Measurements from ENCODE around the gene ANKRD13C.
"Not testable (repeated sequence)": the region's sequence is repeated elsewhere in the genome, so short reads cannot be mapped to it uniquely, and the experiment has no call there.

Gene ANKRD13C

GRCh38 chr1:70358921-70359564 is 4.5 kb upstream of the ANKRD13C start:
- peak; percentile 54 for DNase-seq (ENCODE audit: low spot score)

GRCh38 chr1:70355920-70356319 is 1.4 kb upstream of the ANKRD13C start:
- DNase-seq (ENCODE audit: low spot score) = no peak

GRCh38 chr1:70355111-70355407 is 537 bp upstream of the ANKRD13C start:
- no peak for DNase-seq (ENCODE audit: low spot score)

GRCh38 chr1:70353601-70354331 is 756 bp downstream of the ANKRD13C start:
- peak; percentile 86 for DNase-seq (ENCODE audit: low spot score)

GRCh38 chr1:70353044-70353443 is 1.5 kb downstream of the ANKRD13C start:
- no peak for DNase-seq (ENCODE audit: low spot score)

GRCh38 chr1:70349799-70350198 is 4.7 kb downstream of the ANKRD13C start:
- DNase-seq (ENCODE audit: low spot score) = not testable (repeated sequence)

DNA sequence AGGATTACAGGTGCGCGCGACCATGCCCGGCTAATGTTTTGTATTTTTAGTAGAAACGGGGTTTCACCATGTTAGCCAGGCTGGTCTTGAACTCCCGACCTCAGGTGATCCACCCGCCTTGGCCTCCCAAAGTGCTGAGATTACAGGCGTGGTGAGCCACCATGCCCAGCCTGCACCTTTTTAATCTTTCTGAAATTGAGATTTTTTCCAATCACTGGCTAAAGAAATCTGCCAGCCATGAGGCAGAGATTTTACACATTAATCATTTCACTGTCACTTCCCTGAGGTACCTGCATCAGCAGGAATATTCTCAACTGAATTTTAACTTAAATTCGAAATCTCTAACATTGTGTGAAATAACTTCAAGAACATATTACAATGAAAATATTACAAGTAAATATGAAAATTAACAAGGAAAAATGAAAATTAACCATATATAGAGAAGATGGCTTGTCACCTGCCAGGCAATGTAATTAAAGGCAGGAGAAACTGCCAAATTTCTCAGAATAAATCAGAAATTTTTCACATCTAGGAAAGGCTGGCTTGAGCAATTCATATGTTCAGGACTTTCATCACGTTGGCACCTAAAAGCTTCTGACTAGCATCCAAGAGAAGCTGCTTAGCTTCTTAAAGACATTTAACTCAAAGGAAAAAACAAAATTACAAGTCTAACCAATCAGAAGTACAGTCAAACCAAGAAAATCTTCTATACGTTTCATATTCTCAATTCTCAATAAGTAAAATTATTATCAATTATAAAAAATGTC is 5.9 kb downstream of the ANKRD13C start:
- DNase-seq (ENCODE audit: low spot score) = no peak

- DNase-seq (ENCODE audit: low spot score) = not testable (repeated sequence)
These were observed 14.9 kb downstream of the ANKRD13C start for GRCh38 chr1:70339644-70340043.

GRCh38 chr1:70336050-70336449 is 18.5 kb downstream of the ANKRD13C start:
- no peak for DNase-seq (ENCODE audit: low spot score)

DNA sequence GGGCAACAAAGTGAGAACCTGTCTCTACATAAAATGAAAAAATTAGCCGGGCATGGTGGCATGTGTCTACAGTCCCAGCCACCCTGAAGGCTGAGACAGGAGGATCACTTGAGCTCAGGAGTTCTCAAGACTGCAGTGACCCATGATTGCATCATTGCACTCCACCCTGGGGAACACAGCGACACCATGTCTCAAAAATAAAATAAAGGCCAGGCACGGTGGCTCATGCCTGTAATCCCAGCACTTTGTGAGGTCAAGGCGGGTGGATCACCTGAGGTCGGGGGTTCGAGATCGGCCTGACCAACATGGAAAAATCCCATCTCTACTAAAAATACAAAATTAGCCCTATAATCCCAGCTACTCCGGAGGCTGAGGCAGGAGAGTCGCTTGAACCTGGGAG is 20.1 kb downstream of the ANKRD13C start:
- no peak for DNase-seq (ENCODE audit: low spot score)

GRCh38 chr1:70333245-70333644 is 21.3 kb downstream of the ANKRD13C start:
- DNase-seq (ENCODE audit: low spot score) = no peak

GRCh38 chr1:70331962-70332361 is 22.6 kb downstream of the ANKRD13C start:
- no peak for DNase-seq (ENCODE audit: low spot score)

- DNase-seq (ENCODE audit: low spot score) = no peak
These were observed 27.0 kb downstream of the ANKRD13C start for GRCh38 chr1:70327306-70328076.

GRCh38 chr1:70324683-70325082 is 29.8 kb downstream of the ANKRD13C start:
- DNase-seq (ENCODE audit: low spot score) = no peak

GRCh38 chr1:70319750-70320149 is 34.8 kb downstream of the ANKRD13C start:
- no peak for DNase-seq (ENCODE audit: low spot score)

GRCh38 chr1:70318191-70318590 is 36.3 kb downstream of the ANKRD13C start:
- no peak for DNase-seq (ENCODE audit: low spot score)

- DNase-seq (ENCODE audit: low spot score) = no peak
These were observed 37.4 kb downstream of the ANKRD13C start for GRCh38 chr1:70317087-70317486.

GRCh38 chr1:70315782-70316181 is 38.7 kb downstream of the ANKRD13C start:
- DNase-seq (ENCODE audit: low spot score) = no peak

DNA sequence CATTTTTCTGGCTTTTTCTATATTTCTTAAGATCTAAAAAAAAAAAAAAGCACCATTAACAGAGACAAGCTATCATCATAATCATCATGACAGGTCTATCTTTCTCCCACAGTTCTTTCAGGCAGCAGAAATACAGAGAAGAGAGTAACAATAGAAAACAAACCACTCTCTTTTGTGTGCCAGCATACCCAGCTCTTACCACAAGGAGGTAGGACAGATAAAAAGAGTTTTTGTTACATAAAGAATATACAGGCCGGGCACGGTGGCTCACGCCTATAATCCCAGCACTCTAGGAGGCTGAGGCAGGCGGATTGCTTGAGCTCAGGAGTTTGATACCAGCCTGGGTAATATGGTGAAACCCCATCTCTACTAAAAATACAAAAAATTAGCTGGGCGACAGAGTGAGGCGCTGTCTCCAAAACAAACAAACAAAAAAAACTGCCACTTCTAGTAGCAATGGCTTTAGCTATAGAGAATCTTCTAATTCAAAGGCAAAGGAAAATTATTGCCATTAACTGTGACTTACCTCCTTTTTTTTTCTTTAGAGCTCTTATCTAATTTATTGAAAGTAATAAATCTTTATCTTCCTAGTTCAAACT is 39.7 kb downstream of the ANKRD13C start:
- no peak for DNase-seq (ENCODE audit: low spot score)

DNA sequence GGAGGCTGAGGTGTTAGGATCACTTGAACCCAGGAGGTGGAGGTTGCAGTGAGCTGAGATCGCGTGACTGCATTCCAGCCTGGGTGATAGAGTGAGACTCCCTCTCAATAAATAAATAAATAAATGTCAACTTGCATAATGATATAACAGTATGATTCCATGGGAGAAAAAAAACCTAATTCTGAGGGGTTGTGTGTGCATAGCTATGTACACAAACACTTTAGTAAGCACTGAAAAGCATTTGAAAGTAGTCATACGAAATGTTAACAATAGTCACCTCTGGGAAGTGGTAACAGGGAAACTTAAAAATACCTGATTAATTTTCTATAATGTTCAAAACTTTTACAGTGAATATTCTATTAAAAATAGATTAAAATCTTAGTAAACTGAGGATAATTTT is 43.2 kb downstream of the ANKRD13C start:
- no peak for DNase-seq (ENCODE audit: low spot score)

DNA sequence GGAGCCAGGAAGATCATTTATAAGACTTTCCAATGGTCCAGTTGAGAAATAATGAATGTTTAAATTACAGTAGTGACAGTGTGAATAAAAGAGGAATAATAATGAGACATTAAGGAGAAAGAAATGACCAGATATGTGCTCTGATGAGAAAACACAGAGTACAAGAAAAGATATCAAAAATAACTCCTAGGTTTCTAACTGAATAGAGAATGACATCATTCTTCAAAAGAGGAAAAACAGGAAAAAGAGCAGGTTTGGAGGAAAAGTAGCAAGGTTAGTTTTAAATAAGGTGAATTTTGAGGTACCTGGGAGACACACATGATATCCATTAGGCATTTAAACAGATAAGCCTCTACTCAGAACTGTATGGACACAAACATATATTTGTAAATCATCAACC is 55.0 kb downstream of the ANKRD13C start:
- no peak for DNase-seq (ENCODE audit: low spot score)

DNA sequence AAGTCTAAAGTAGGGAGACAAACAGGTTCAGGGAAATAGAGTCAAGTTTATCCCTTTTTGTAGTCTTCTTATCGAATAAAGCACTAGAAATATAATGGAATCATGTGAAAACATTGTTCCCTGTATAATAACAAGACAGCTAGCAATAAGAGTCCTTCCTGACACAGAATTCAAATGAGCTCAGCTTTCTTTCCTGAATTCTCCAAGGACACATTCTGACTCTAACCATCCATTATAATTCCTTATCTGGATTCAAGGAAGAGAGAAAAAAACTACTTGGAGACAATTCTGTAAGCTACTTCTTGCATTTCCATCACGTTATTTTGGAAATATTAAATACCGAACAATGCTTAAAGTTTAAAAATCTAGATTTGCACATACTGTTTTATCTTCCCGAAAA is 58.8 kb downstream of the ANKRD13C start:
- no peak for DNase-seq (ENCODE audit: low spot score)

Measured in SW480 (cell line).